BLaER1 treated with 17β-estradiol and CSF1 and Interleukin-3, amounts not matched to agents 10 nM and 100 nM (cell line): ENCODE measurements around the gene TMPRSS9.
"Not testable (repeated sequence)": the region's sequence is repeated elsewhere in the genome, so short reads cannot be mapped to it uniquely, and the experiment has no call there.

Experiments
- H3K27ac ChIP-seq, 11 experiments: shearing (Covaris generic); formaldehyde crosslinking; 2 replicates each; pipeline ENCODE4 v1.8.1; 2022
- H3K27me3 ChIP-seq, 11 experiments: shearing (Covaris generic); formaldehyde crosslinking; 2 replicates each; pipeline ENCODE4 v1.8.1; 2022
- H3K36me3 ChIP-seq, 11 experiments: shearing (Covaris generic); formaldehyde crosslinking; 2 replicates each; pipeline ENCODE4 v1.8.1; 2022
- H3K4me1 ChIP-seq, 10 experiments: shearing (Covaris generic); formaldehyde crosslinking; 2 replicates each; pipeline ENCODE4 v1.8.1; 2022
- H3K4me2 ChIP-seq, 11 experiments: shearing (Covaris generic); formaldehyde crosslinking; 2 replicates each; pipeline ENCODE4 v1.8.1; 2022
- H3K4me3 ChIP-seq, 10 experiments: shearing (Covaris generic); formaldehyde crosslinking; 2 replicates each; pipeline ENCODE4 v1.8.1; 2022
- H3K9ac ChIP-seq, 11 experiments: shearing (Covaris generic); formaldehyde crosslinking; 2 replicates each; pipeline ENCODE4 v1.8.1; 2022
- H3K9me3 ChIP-seq, 11 experiments: shearing (Covaris generic); formaldehyde crosslinking; replicated peaks in 1 of 11; 2 replicates each; pipeline ENCODE4 v1.8.1; 2022
- H4K20me1 ChIP-seq, 11 experiments: shearing (Covaris generic); formaldehyde crosslinking; 2 replicates each; pipeline ENCODE4 v1.8.1; 2022
- Cebpa-rat ChIP-seq, 11 experiments: shearing (Covaris generic); IDR thresholded peaks; 2 replicates each; pipeline ENCODE4 v1.8.1; 2022

The TMPRSS9 gene

GRCh38 chr19:2453431-2454025 lies 93.5 kb downstream of the TMPRSS9 start:
- peak overlapping the region in 3 of 11 experiments; percentile 2 to 93 (median 7); a peak in 1 of 22 replicates for H3K27ac ChIP-seq

DNA sequence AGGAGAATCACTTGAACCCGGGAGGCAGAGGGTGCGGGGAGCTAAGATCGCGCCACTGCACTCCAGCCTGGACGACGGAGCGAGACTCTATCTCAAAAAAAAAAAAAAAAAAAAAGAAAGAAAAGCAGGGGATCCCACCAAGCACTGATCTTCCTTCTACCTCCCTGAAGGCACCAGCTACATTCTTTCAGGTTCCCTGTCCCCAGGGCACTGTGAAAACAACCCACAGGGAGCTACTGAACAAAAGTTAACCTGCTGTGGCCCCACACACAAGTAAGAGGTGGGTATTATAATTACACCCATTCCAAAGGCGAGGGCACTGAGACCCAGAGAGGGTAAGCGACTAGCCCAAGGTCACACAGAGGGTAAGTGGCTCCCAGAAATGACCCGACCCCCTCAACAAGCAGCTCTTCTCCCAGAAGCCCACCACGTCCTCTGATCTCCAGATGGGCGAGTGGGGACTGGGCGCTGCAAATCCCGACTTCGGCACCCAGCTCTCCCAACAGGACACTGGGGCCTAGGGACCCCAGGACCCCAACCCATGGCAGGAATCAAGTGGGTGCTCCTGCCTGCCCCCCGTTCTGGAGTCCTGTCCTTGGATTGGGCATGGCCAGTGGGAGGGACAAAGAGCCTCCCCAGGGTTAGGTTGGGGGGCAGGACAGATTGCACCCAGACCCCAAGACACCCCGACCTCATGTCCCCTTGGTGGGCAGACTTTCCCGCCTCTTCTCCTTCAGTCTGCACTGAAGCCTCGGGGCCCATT lies 94.3 kb downstream of the TMPRSS9 start:
- H3K4me2 ChIP-seq: peak overlapping the region; percentile 97 to 100 (median 100)
- H3K4me1 ChIP-seq: peaks cover 24 to 62% (median 51%) of the 10 kb centered on the region in 10 experiments
- peak overlapping the region; percentile 88 to 99 (median 95); a peak in 16 of 22 replicates for H3K9ac ChIP-seq
- no peaks in the 10 kb centered on the region for H3K9me3 ChIP-seq
- peaks cover 0 to 48% (median 30%) of the 10 kb centered on the region in 11 experiments; a peak in 20 of 22 replicates for H3K36me3 ChIP-seq
- H3K4me3 ChIP-seq: peak overlapping the region in 8 of 10 experiments; percentile 100; a peak in 13 of 20 replicates
- TF ChIP-seq Cebpa-rat (IDR thresholded peaks at IDR 0.05): no peak
- peak overlapping the region in 7 of 11 experiments; percentile 15 to 97 (median 93); a peak in 12 of 22 replicates for H3K27ac ChIP-seq
- H3K27me3 ChIP-seq: no peaks in the 10 kb centered on the region
- H4K20me1 ChIP-seq: peaks cover 3 to 71% (median 69%) of the 10 kb centered on the region in 11 experiments; a peak in 20 of 22 replicates

More at GRCh38 chr19:2453431-2454025, 93.5 kb downstream of the TMPRSS9 start:
- no peak overlapping the region for H3K4me3 ChIP-seq
- H3K4me1 ChIP-seq: peaks cover 32 to 70% (median 58%) of the 10 kb centered on the region in 10 experiments
- TF ChIP-seq Cebpa-rat (IDR thresholded peaks at IDR 0.05): no peak
- H3K4me2 ChIP-seq: peak overlapping the region in 10 of 11 experiments; percentile 97 to 100 (median 100); a peak in 17 of 22 replicates
- H3K9me3 ChIP-seq: no peaks in the 10 kb centered on the region
- no peaks in the 10 kb centered on the region for H3K27me3 ChIP-seq
- H3K9ac ChIP-seq: peak overlapping the region in 6 of 11 experiments; percentile 95 to 99 (median 97); a peak in 10 of 22 replicates
- H4K20me1 ChIP-seq: peaks cover 3 to 79% (median 77%) of the 10 kb centered on the region in 11 experiments; a peak in 21 of 22 replicates
- peaks cover 0 to 57% (median 36%) of the 10 kb centered on the region in 11 experiments; a peak in 20 of 22 replicates for H3K36me3 ChIP-seq

DNA sequence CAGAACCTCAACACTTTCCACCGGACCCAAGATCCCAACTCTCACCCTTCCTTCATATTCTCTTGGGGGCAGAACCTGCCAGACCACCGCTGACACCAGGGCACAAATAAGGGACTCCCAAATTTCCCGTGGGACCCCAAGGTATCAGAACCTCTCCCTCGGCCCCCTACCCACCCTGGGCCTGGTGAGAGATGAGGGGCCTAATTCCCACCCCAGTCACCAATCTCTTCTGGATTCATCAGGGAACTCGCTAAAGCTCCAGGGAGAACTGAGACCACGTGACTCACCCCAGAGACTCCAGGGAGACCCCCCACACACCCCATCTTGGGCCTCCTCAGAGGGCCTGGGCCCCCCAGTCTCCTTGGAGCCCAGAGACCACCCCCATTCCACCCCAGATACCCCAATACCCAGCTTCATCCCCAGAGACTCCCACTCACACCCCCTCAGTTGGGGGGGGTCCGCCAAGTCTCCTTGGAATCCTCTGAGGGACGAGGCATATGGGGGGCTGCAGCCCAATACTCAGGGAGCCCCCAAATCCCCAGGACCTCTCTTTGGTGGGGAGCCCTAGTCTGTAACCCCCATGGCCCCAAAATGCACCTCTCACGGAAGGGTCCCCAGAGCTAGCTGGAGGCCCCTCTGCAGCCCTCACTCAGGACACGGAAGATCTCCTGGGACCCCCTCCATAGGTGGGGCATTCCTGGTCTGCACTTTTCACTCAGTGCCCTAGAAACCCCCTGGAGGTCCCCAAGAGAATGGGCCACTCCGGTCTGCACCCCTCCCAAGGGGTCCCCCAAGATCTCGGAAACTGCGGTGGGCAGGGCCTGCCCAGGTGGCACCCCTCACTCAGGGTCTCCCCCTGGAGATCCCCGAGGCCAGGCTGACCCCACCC lies 95.1 kb downstream of the TMPRSS9 start:
- peaks cover 24 to 66% (median 52%) of the 10 kb centered on the region in 10 experiments for H3K4me1 ChIP-seq
- H4K20me1 ChIP-seq: peaks cover 3 to 62% (median 60%) of the 10 kb centered on the region in 11 experiments; a peak in 20 of 22 replicates
- H3K27ac ChIP-seq: peak overlapping the region; percentile 27 to 97 (median 92); a peak in 21 of 22 replicates

GRCh38 chr19:2455851-2456570 lies 95.9 kb downstream of the TMPRSS9 start:
- Histone ChIP-seq H3K4me1 (peaks cover 27 to 74% (median 57%) of the 10 kb centered on the region in 10 experiments), H3K9me3 (no peaks in the 10 kb centered on the region), H3K9ac (peak overlapping the region; percentile 88 to 99 (median 95)), H3K36me3 (peaks cover 0 to 32% (median 16%) of the 10 kb centered on the region in 11 experiments; a peak in 18 of 22 replicates), H3K4me3 (peak overlapping the region; percentile 96 to 100 (median 100)), H3K27me3 (no peaks in the 10 kb centered on the region), H3K27ac (peak overlapping the region; percentile 27 to 97 (median 92); a peak in 21 of 22 replicates), H3K4me2 (peak overlapping the region; percentile 97 to 100 (median 100)), H4K20me1 (peaks cover 3 to 54% (median 52%) of the 10 kb centered on the region in 11 experiments; a peak in 20 of 22 replicates)
- TF ChIP-seq Cebpa-rat (IDR thresholded peaks at IDR 0.05): no peak

More for the DNA sequence above, 95.1 kb downstream of the TMPRSS9 start:
- no peak for TF ChIP-seq Cebpa-rat (IDR thresholded peaks at IDR 0.05)
- H3K36me3 ChIP-seq: peaks cover 0 to 40% (median 24%) of the 10 kb centered on the region in 11 experiments; a peak in 20 of 22 replicates
- H3K9me3 ChIP-seq: no peaks in the 10 kb centered on the region
- H3K27me3 ChIP-seq: no peaks in the 10 kb centered on the region
- peak overlapping the region; percentile 88 to 99 (median 95) for H3K9ac ChIP-seq
- peak overlapping the region; percentile 96 to 100 (median 100) for H3K4me3 ChIP-seq
- H3K4me2 ChIP-seq: peak overlapping the region; percentile 97 to 100 (median 100)

DNA sequence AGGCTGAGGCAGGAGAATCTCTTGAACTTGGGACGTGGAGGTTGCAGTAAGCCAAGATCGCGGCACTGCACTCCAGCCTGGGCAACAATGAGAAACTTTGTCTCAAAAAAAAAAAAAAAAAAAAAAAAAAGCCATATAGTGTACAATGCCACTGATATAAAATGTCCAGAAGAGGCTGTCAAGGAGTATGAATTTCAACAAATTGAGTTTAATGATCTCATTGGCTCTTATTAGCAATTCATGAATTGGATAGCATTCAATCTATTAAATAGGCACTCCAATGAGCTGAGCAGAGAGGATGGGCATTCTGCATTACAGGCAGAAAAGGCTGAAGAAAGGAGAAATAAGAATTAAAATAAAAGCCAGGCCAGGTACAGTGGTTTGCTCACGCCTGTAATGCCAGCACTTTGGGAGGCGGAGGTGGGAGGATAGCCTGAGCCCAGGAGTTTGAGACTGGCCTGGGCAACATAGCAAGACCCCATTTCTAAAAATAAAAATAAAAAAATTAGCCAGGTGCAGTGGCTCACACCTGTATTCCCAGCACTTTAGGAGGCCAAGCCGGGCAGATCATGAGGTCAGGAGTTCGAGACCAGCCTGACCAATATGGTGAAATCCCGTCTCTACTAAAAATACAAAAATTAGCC lies 97.5 kb downstream of the TMPRSS9 start:
- peaks cover 38 to 77% (median 67%) of the 10 kb centered on the region in 10 experiments for H3K4me1 ChIP-seq
- no peaks in the 10 kb centered on the region for H3K9me3 ChIP-seq
- no peaks in the 10 kb centered on the region for H3K27me3 ChIP-seq
- peak overlapping the region; percentile 96 to 100 (median 100); a peak in 19 of 20 replicates for H3K4me3 ChIP-seq
- H4K20me1 ChIP-seq: peaks cover 3 to 39% (median 37%) of the 10 kb centered on the region in 11 experiments; a peak in 20 of 22 replicates
- H3K27ac ChIP-seq: peak overlapping the region in 10 of 11 experiments; percentile 68 to 97 (median 92); a peak in 20 of 22 replicates
- no peak for TF ChIP-seq Cebpa-rat (IDR thresholded peaks at IDR 0.05)
- H3K36me3 ChIP-seq: peaks cover 0 to 17% (median 7%) of the 10 kb centered on the region in 11 experiments; a peak in 9 of 22 replicates
- H3K4me2 ChIP-seq: peak overlapping the region; percentile 61 to 100 (median 97)
- H3K9ac ChIP-seq: peak overlapping the region; percentile 88 to 99 (median 95); a peak in 20 of 22 replicates

DNA sequence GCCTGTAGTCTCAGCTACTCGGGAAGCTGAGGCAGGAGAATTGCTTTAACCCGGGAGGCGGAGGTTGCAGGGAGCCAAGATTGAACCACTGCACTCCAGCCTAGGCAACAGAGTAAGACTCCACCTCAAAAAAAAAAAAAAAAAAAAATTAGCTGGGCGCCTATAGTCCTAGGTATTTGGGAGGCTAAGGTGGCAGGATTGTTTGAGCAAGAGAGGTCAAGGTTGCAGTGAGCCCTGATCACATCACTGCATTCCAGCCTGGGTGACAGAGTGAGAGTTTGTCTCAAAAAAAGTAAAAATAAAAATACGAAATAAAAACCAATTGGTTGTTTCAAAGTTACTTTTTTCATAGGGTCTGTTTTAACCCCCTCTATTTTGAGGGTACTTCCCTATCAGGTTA lies 98.0 kb downstream of the TMPRSS9 start:
- no peak overlapping the region for H3K27ac ChIP-seq
- peaks cover 38 to 77% (median 67%) of the 10 kb centered on the region in 10 experiments for H3K4me1 ChIP-seq
- no peaks in the 10 kb centered on the region for H3K27me3 ChIP-seq
- H4K20me1 ChIP-seq: peaks cover 3 to 34% (median 32%) of the 10 kb centered on the region in 11 experiments; a peak in 20 of 22 replicates
- no peak overlapping the region for H3K4me3 ChIP-seq
- peaks cover 0 to 15% (median 2%) of the 10 kb centered on the region in 11 experiments; a peak in 8 of 22 replicates for H3K36me3 ChIP-seq
- H3K9me3 ChIP-seq: no peaks in the 10 kb centered on the region
- no peak overlapping the region for H3K9ac ChIP-seq
- TF ChIP-seq Cebpa-rat (IDR thresholded peaks at IDR 0.05): no peak
- H3K4me2 ChIP-seq: peak overlapping the region in 1 of 11 experiments; percentile 100; a peak in 1 of 22 replicates

DNA sequence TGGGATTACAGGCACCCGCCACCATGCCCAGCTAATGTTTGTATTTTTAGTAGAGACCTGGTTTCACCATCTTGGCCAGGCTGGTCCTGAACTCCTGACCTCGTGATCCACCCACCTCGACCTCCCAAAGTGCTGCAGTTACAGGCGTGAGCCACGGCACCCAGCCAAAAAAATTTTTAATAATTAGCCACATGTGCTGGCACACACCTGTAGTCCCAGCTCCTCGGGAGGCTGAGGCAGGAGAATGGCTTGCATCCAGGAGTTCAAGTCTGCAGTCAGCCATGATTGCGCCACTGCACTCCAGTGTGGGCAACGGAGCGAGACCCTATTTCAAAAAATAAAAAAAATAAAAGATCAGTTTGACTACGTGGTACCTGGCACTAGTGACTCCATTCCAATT lies 98.7 kb downstream of the TMPRSS9 start:
- H3K27ac ChIP-seq: not testable (repeated sequence)

More for the DNA sequence above, 98.7 kb downstream of the TMPRSS9 start:
- peaks cover 38 to 72% (median 61%) of the 10 kb centered on the region in 10 experiments for H3K4me1 ChIP-seq
- H3K9me3 ChIP-seq, H3K36me3 ChIP-seq, H3K4me2 ChIP-seq, H3K9ac ChIP-seq, H3K27me3 ChIP-seq, H3K4me3 ChIP-seq: not testable (repeated sequence)
- peaks cover 3 to 27% (median 25%) of the 10 kb centered on the region in 11 experiments; a peak in 20 of 22 replicates for H4K20me1 ChIP-seq
